ENCODE results near the gene PTPRD.

PTPRD gene

DNA sequence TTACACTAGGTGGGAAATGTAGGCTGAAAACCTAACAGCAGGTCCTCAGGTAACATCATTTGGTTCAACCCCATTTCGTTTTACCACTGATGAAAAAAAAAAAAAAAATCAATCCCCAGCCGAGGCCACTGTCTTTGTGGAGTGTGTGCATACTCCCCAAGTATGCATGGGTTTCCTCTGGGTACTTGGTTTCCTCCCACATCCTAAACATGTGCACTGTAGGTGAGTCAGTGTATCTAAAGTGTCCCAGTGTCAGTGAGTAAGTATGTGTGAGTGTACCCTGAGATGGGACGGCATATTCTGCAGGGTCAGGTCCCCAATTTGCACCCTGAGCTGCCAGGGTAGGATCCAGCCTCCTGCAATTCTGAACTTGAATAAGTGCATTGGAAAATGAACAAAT, 1846.7 kb downstream of the PTPRD start:
- no peak overlapping the region for H3K27ac ChIP-seq (ENCODE audit: extremely low read depth, low read depth, low read length)
- H3K9me3 ChIP-seq (ENCODE audit: control insufficient read depth, insufficient read depth, low read depth, low read length) = no peaks in the 10 kb centered on the region
- ChIA-PET CTCF (interaction anchor here (0.7 to 1.9 kb wide), 2 partner anchors 14 to 131 kb away, joined by 3 to 6 read pairs; no protein-coding TSS in a partner anchor), POLR2A (no interaction called here)
- H3K36me3 ChIP-seq (ENCODE audit: control insufficient read depth in 2 of 2, insufficient read depth in 1 of 2, low read length in 2 of 2) = no peaks in the 10 kb centered on the region; a peak in 1 of 3 replicates
- no peaks in the 10 kb centered on the region; the same call in 1 of the 2 replicates for H3K4me1 ChIP-seq (ENCODE audit: control insufficient read depth, insufficient read depth, low read length)
- no peak overlapping the region for H3K4me3 ChIP-seq (ENCODE audit: low read depth, low read length)
- TF ChIP-seq REPIN1 (tag by site-specific recombination; IDR thresholded peaks at IDR 0.05; ENCODE audit: low read depth) = no peak
- TF ChIP-seq, protein P1, sequence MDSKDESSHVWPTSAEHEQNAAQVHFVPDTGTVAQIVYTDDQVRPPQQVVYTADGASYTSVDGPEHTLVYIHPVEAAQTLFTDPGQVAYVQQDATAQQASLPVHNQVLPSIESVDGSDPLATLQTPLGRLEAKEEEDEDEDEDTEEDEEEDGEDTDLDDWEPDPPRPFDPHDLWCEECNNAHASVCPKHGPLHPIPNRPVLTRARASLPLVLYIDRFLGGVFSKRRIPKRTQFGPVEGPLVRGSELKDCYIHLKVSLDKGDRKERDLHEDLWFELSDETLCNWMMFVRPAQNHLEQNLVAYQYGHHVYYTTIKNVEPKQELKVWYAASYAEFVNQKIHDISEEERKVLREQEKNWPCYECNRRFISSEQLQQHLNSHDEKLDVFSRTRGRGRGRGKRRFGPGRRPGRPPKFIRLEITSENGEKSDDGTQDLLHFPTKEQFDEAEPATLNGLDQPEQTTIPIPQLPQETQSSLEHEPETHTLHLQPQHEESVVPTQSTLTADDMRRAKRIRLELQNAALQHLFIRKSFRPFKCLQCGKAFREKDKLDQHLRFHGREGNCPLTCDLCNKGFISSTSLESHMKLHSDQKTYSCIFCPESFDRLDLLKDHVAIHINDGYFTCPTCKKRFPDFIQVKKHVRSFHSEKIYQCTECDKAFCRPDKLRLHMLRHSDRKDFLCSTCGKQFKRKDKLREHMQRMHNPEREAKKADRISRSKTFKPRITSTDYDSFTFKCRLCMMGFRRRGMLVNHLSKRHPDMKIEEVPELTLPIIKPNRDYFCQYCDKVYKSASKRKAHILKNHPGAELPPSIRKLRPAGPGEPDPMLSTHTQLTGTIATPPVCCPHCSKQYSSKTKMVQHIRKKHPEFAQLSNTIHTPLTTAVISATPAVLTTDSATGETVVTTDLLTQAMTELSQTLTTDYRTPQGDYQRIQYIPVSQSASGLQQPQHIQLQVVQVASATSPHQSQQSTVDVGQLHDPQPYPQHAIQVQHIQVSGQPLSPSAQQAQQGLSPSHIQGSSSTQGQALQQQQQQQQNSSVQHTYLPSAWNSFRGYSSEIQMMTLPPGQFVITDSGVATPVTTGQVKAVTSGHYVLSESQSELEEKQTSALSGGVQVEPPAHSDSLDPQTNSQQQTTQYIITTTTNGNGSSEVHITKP (tag by site-specific recombination; IDR thresholded peaks at IDR 0.05) = peak; percentile 59

DNA sequence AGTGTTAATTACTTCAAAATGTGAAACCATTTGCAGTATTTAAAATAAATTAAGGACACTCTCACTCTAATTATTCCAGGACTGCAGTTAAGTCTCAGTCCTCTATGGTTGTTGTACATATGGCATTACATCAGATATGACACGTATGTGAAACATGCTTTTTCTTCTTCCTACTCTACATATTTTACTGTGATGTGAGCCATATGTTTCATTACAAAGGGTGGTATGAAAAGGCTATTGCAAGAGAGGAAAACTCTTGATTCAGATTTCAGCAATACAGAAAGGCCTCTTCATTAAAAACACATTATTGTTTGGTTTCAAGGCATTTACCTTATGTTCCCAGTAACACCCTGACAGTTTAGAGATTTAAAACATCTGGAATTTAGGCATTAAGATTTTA, 1848.8 kb downstream of the PTPRD start:
- no peak overlapping the region for H3K27ac ChIP-seq (ENCODE audit: extremely low read depth, low read depth, low read length)
- TF ChIP-seq ZBTB48 (tag by site-specific recombination; IDR thresholded peaks at IDR 0.05) (no peak), ZNF626 (tag by site-specific recombination; IDR thresholded peaks at IDR 0.05) (no peak), ZNF175 (tag by site-specific recombination; IDR thresholded peaks at IDR 0.05) (no peak)
- TF ChIP-seq, protein P2, sequence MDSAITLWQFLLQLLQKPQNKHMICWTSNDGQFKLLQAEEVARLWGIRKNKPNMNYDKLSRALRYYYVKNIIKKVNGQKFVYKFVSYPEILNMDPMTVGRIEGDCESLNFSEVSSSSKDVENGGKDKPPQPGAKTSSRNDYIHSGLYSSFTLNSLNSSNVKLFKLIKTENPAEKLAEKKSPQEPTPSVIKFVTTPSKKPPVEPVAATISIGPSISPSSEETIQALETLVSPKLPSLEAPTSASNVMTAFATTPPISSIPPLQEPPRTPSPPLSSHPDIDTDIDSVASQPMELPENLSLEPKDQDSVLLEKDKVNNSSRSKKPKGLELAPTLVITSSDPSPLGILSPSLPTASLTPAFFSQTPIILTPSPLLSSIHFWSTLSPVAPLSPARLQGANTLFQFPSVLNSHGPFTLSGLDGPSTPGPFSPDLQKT (IDR thresholded peaks at IDR 0.05; ENCODE audit: borderline replicate concordance, low read depth, low read length) = no peak
- H3K36me3 ChIP-seq (ENCODE audit: control insufficient read depth in 2 of 2, insufficient read depth in 1 of 2, low read length in 2 of 2) = no peaks in the 10 kb centered on the region; a peak in 1 of 3 replicates
- CTCF ChIA-PET = interaction anchor here (0.6 to 1.9 kb wide), 2 partner anchors 133 to 479 kb away, joined by 4 to 6 read pairs; no protein-coding TSS in a partner anchor
- POLR2A ChIA-PET = no interaction called here
- H3K4me1 ChIP-seq (ENCODE audit: control insufficient read depth, insufficient read depth, low read length) = no peaks in the 10 kb centered on the region; the same call in 1 of the 2 replicates
- no peak overlapping the region for H3K4me3 ChIP-seq (ENCODE audit: low read depth, low read length)
- no peaks in the 10 kb centered on the region for H3K9me3 ChIP-seq (ENCODE audit: control insufficient read depth, insufficient read depth, low read depth, low read length)

DNA sequence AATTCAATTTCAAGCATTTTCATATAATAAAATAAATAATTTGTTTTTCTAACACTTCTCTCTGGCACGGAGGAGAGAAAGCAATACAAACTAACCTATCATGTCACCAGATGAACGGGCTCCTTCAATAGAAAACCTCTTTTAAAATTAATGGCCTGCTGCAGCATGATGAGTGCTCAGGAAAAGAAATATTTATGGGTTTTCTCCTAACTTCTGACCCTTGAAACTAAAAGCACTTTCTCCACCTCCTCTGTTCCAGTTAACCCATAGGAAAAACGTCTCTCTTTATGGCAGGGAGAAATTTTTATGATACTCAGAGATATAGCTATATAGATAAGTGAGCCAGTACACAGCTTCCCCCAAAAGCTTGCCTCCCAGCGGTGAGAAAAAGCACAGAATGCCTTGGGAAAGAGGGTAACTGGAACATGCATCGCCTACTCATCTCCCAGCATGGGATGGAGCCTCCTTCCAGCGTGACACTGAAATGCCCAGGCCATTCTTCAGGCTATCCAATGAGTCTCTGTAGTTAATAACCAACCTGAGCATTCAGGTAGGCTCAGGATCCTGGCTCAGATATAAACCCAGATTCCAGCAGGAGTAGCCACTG, 1850.2 kb downstream of the PTPRD start:
- TF ChIP-seq ZNF132 (tag by site-specific recombination; IDR thresholded peaks at IDR 0.05; ENCODE audit: borderline replicate concordance) (no peak), ZBTB20 (tag by site-specific recombination; IDR thresholded peaks at IDR 0.05) (peak; percentile 85)
- TF ChIP-seq, protein P3, sequence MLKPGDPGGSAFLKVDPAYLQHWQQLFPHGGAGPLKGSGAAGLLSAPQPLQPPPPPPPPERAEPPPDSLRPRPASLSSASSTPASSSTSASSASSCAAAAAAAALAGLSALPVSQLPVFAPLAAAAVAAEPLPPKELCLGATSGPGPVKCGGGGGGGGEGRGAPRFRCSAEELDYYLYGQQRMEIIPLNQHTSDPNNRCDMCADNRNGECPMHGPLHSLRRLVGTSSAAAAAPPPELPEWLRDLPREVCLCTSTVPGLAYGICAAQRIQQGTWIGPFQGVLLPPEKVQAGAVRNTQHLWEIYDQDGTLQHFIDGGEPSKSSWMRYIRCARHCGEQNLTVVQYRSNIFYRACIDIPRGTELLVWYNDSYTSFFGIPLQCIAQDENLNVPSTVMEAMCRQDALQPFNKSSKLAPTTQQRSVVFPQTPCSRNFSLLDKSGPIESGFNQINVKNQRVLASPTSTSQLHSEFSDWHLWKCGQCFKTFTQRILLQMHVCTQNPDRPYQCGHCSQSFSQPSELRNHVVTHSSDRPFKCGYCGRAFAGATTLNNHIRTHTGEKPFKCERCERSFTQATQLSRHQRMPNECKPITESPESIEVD (tag by site-specific recombination; IDR thresholded peaks at IDR 0.05) = peak; percentile 63
- ChIA-PET POLR2A (no interaction called here), CTCF (interaction anchor here (0.7 to 0.9 kb wide), 2 partner anchors 121 to 125 kb away, joined by 3 read pairs; no protein-coding TSS in a partner anchor)
- Histone ChIP-seq H3K9me3 (ENCODE audit: control insufficient read depth, insufficient read depth, low read depth, low read length) (no peaks in the 10 kb centered on the region), H3K36me3 (ENCODE audit: control insufficient read depth in 2 of 2, insufficient read depth in 1 of 2, low read length in 2 of 2) (no peaks in the 10 kb centered on the region), H3K27ac (ENCODE audit: extremely low read depth, low read depth, low read length) (no peak overlapping the region), H3K4me1 (ENCODE audit: control insufficient read depth, insufficient read depth, low read length) (no peaks in the 10 kb centered on the region), H3K4me3 (ENCODE audit: low read depth, low read length) (no peak overlapping the region)
